ENCODE measurements around the gene CRMP1.

DNA sequence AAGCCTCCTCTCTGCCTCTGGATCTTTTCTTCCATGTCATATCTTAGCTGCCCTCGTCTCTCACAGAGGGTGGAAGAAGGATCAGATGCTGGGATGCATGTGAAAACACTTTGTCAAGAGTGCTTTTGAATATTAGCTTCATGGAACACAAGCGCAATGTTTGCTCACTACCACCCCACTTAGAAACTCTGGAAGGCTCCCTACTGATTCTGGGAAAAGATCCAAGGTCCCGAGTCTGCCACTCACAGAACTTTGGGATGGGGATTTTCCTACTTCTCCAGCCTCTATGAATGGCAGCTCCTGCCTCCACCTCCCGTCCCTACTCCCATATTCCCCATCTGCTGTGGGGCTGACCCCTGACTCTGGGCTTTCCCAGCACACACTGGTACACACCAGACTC lies 40.2 kb upstream of the CRMP1 start:
- TF ChIP-seq, protein P1, sequence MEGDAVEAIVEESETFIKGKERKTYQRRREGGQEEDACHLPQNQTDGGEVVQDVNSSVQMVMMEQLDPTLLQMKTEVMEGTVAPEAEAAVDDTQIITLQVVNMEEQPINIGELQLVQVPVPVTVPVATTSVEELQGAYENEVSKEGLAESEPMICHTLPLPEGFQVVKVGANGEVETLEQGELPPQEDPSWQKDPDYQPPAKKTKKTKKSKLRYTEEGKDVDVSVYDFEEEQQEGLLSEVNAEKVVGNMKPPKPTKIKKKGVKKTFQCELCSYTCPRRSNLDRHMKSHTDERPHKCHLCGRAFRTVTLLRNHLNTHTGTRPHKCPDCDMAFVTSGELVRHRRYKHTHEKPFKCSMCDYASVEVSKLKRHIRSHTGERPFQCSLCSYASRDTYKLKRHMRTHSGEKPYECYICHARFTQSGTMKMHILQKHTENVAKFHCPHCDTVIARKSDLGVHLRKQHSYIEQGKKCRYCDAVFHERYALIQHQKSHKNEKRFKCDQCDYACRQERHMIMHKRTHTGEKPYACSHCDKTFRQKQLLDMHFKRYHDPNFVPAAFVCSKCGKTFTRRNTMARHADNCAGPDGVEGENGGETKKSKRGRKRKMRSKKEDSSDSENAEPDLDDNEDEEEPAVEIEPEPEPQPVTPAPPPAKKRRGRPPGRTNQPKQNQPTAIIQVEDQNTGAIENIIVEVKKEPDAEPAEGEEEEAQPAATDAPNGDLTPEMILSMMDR (IDR thresholded peaks at IDR 0.05): no peak
- no peak for TF ChIP-seq EP300 (IDR thresholded peaks at IDR 0.05)
